GM12872 (cell line): ENCODE measurements around the gene UBXN11.

Experiments
- CTCF ChIP-seq: IDR thresholded peaks from 3 replicates; pipeline ENCODE4 v1.5.1; 2011; ENCODE audit warnings: low read depth, mild to moderate bottlenecking, low read length, moderate library complexity; ENCODE audit not compliant: insufficient read depth

Gene UBXN11

GRCh38 chr1:26290122-26290881 lies 16.1 kb downstream of the UBXN11 start:
- TF ChIP-seq CTCF = no peak

- TF ChIP-seq CTCF = no peak
Measured at GRCh38 chr1:26289158-26290059, 17.0 kb downstream of the UBXN11 start.

- TF ChIP-seq CTCF = no peak
Measured at GRCh38 chr1:26288311-26288941, 18.0 kb downstream of the UBXN11 start.

- TF ChIP-seq CTCF = no peak
Measured at GRCh38 chr1:26287811-26288210, 18.6 kb downstream of the UBXN11 start.

- TF ChIP-seq CTCF = no peak
Measured at GRCh38 chr1:26287033-26287711, 19.3 kb downstream of the UBXN11 start.

- no peak for TF ChIP-seq CTCF
Measured at GRCh38 chr1:26286064-26286416, 20.4 kb downstream of the UBXN11 start.
